ENCODE results near the gene PKIB.
"Not testable (repeated sequence)": the region's sequence is repeated elsewhere in the genome, so short reads cannot be mapped to it uniquely, and the experiment has no call there.

PKIB gene

GRCh38 chr6:122736163-122736562, 126.0 kb downstream of the PKIB start:
- TF ChIP-seq CTCF (IDR thresholded peaks at IDR 0.05; ENCODE audit: low read depth, low read length), result no peak
- DNase-seq (ENCODE audit: extremely low read depth, low read depth), result no peak

- no peak for DNase-seq (ENCODE audit: extremely low read depth, low read depth)
- no peak for TF ChIP-seq CTCF (IDR thresholded peaks at IDR 0.05; ENCODE audit: low read depth, low read length)
Measured at GRCh38 chr6:122736616-122737015, 126.4 kb downstream of the PKIB start.

GRCh38 chr6:122740091-122740490, 129.9 kb downstream of the PKIB start:
- TF ChIP-seq CTCF (IDR thresholded peaks at IDR 0.05; ENCODE audit: low read depth, low read length), result no peak
- DNase-seq (ENCODE audit: extremely low read depth, low read depth), result no peak

GRCh38 chr6:122740936-122741335, 130.7 kb downstream of the PKIB start:
- no peak for DNase-seq (ENCODE audit: extremely low read depth, low read depth)
- TF ChIP-seq CTCF (IDR thresholded peaks at IDR 0.05; ENCODE audit: low read depth, low read length), result no peak

- not testable (repeated sequence) for DNase-seq (ENCODE audit: extremely low read depth, low read depth)
Measured at GRCh38 chr6:122744247-122744646, 134.0 kb downstream of the PKIB start.

GRCh38 chr6:122744856-122745255, 134.7 kb downstream of the PKIB start:
- DNase-seq (ENCODE audit: extremely low read depth, low read depth), result not testable (repeated sequence)

More at GRCh38 chr6:122744247-122744646, 134.0 kb downstream of the PKIB start:
- peak; percentile 40 for TF ChIP-seq CTCF (IDR thresholded peaks at IDR 0.05; ENCODE audit: low read depth, low read length)

- TF ChIP-seq CTCF (IDR thresholded peaks at IDR 0.05; ENCODE audit: low read depth, low read length), result no peak
- no peak for DNase-seq (ENCODE audit: extremely low read depth, low read depth)
Measured at GRCh38 chr6:122746688-122747087, 136.5 kb downstream of the PKIB start.

- no peak for TF ChIP-seq CTCF (IDR thresholded peaks at IDR 0.05; ENCODE audit: low read depth, low read length)
- no peak for DNase-seq (ENCODE audit: extremely low read depth, low read depth)
Measured at GRCh38 chr6:122747573-122747972, 137.4 kb downstream of the PKIB start.

GRCh38 chr6:122748945-122749344, 138.7 kb downstream of the PKIB start:
- DNase-seq (ENCODE audit: extremely low read depth, low read depth), result not testable (repeated sequence)

Measured in AG09319 (cell line).